Neural cell (in vitro differentiated cells): ENCODE data around the gene CDH4.

Experiments
- CTCF ChIP-seq: fragments of 450-650 bp; IDR thresholded peaks from 2 replicates; pipeline ENCODE4 v1.5.1; 2014; ENCODE audit warnings: antibody characterized with exemption, mild to moderate bottlenecking, moderate library complexity; ENCODE audit not compliant: poor library complexity, severe bottlenecking
- EP300 ChIP-seq: fragments of 450-650 bp; conservative IDR thresholded peaks from 2 replicates; pipeline ENCODE4 v1.6.1; 2014; ENCODE audit warnings: antibody characterized with exemption, mild to moderate bottlenecking, moderate library complexity; ENCODE audit not compliant: poor library complexity, severe bottlenecking
- EZH2 ChIP-seq: fragments of 200-600, 300-800 bp; shearing (Covaris generic), sonication (generic); IDR thresholded peaks from 2 replicates; pipeline ENCODE4 v1.6.1; 2014; ENCODE audit warnings: antibody characterized with exemption, low read length, borderline replicate concordance, mild to moderate bottlenecking; ENCODE audit not compliant: insufficient read depth, poor library complexity, severe bottlenecking
- POLR2AphosphoS5 ChIP-seq: IDR thresholded peaks from 2 replicates; pipeline ENCODE4 v1.6.1; 2012
- RAD21 ChIP-seq: fragments of 450-650 bp; conservative IDR thresholded peaks from 2 replicates; pipeline ENCODE4 v1.6.1; 2014; ENCODE audit warnings: antibody characterized with exemption, mild to moderate bottlenecking, moderate library complexity
- REST ChIP-seq: IDR thresholded peaks from 2 replicates; pipeline ENCODE4 v1.6.1; 2012; ENCODE audit warnings: borderline replicate concordance

GRCh38 chr20:61292821-61293612 lies 41.0 kb downstream of the CDH4 start:
- TF ChIP-seq CTCF (no peak), POLR2AphosphoS5 (no peak), REST (no peak), EP300 (no peak), EZH2 (no peak), RAD21 (no peak)
